Endothelial cell of umbilical vein (primary cell): ENCODE measurements around the gene COL20A1. TPM values are rescaled to one million over a fixed set of nuclear protein-coding genes. Genes with fewer than 3 reads are reported as not detected.

Experiments
- BruUV-seq: library from RNA; stranded (reverse); fragments of 400-500 nt; replicated peaks from 2 replicates; lab custom pipeline; 2021; lab: Mats Ljungman, UMichigan
- CTCF ChIA-PET: fragments of 300-600, 350-600 bp; sonication (Branson Sonifier 250); formaldehyde crosslinking; loops from one replicate; lab custom pipeline; 2021; ENCODE audit warnings: antibody characterized with exemption, inconsistent platforms; lab: Charles Lee
- POLR2A ChIA-PET: fragments of 300-600, 350-600 bp; sonication (Branson Sonifier 250); formaldehyde crosslinking; loops from one replicate; lab custom pipeline; 2021; ENCODE audit warnings: antibody characterized with exemption, inconsistent platforms; lab: Charles Lee
- DNase-seq: peaks from one replicate; pipeline ENCODE4 v3.0.0-alpha.2; 2011; ENCODE audit warnings: low read depth, low spot score
- FAIRE-seq: peaks from 2 replicates; lab custom pipeline; 2011; peaks lifted over from hg19 to GRCh38; lab: Jason Lieb, UNC
- H2AFZ ChIP-seq: 2 replicates; pipeline ENCODE4 v1.6.0; 2012; ENCODE audit warnings: low read depth, low read length, control low read depth, inconsistent platforms
- H3K27ac ChIP-seq: 2 replicates; pipeline ENCODE4 v1.5.1; 2011; ENCODE audit warnings: low read depth, mild to moderate bottlenecking, control low read depth, low read length, moderate library complexity; ENCODE audit not compliant: insufficient read depth
- H3K27me3 ChIP-seq, 2 experiments: 2 replicates each; pipeline versions ENCODE4 v1.6.0 to v1.6.1; 2011; ENCODE audit warnings: low read length in 2 of 2, mixed read lengths in 1 of 2; ENCODE audit not compliant: control insufficient read depth in 2 of 2, insufficient read depth in 2 of 2
- H3K36me3 ChIP-seq, 2 experiments: 2 replicates in 1 of 2; 3 replicates in 1 of 2; pipeline ENCODE4 v1.5.1; 2011; ENCODE audit warnings: low read length in 2 of 2, mild to moderate bottlenecking in 1 of 2, moderate library complexity in 1 of 2; ENCODE audit not compliant: control insufficient read depth in 2 of 2, insufficient read depth in 2 of 2; ENCODE audit errors: extremely low read depth in 1 of 2
- H3K4me1 ChIP-seq: 3 replicates; pipeline ENCODE4 v1.5.1; 2011; ENCODE audit warnings: mild to moderate bottlenecking, low read length; ENCODE audit not compliant: control insufficient read depth, insufficient read depth; ENCODE audit errors: extremely low read depth
- H3K4me2 ChIP-seq: 2 replicates; pipeline ENCODE4 v1.6.1; 2011; ENCODE audit warnings: low read length, control low read depth, mixed read lengths; ENCODE audit not compliant: insufficient read depth
- H3K4me3 ChIP-seq, 3 experiments: fragments of 200-600 bp in 1 of 3; sonication (generic), shearing (Covaris generic) in 1 of 3; replicated peaks in 1 of 3; 2 replicates each; pipeline ENCODE4 v1.5.1; 2011 to 2016; ENCODE audit warnings: control low read depth in 3 of 3, low read length in 3 of 3, mild to moderate bottlenecking in 2 of 3, inconsistent platforms in 1 of 3, low read depth in 1 of 3, moderate library complexity in 1 of 3; ENCODE audit not compliant: insufficient read depth in 1 of 3
- H3K79me2 ChIP-seq: 2 replicates; pipeline ENCODE4 v1.6.0; 2012; ENCODE audit warnings: low read length, inconsistent platforms; ENCODE audit not compliant: control insufficient read depth, insufficient read depth
- H3K9ac ChIP-seq: replicated peaks from 2 replicates; pipeline ENCODE3; 2011; ENCODE audit warnings: low read length, control low read depth; ENCODE audit not compliant: insufficient read depth; ENCODE audit errors: extremely low read depth
- H3K9me1 ChIP-seq: replicated peaks from 3 replicates; pipeline ENCODE4 v1.6.0; 2011; ENCODE audit warnings: mild to moderate bottlenecking, low read length; ENCODE audit not compliant: control insufficient read depth, insufficient read depth; ENCODE audit errors: extremely low read depth
- H3K9me3 ChIP-seq: replicated peaks from 2 replicates; pipeline ENCODE4 v1.5.1; 2012; ENCODE audit warnings: low read length, inconsistent platforms; ENCODE audit not compliant: control insufficient read depth, insufficient read depth
- H4K20me1 ChIP-seq: replicated peaks from 2 replicates; pipeline ENCODE3; 2011; ENCODE audit warnings: mild to moderate bottlenecking, low read length; ENCODE audit not compliant: control insufficient read depth, insufficient read depth; ENCODE audit errors: extremely low read depth
- EZH2 ChIP-seq: IDR thresholded peaks from 2 replicates; pipeline ENCODE4 v1.6.1; 2012; ENCODE audit warnings: borderline replicate concordance, low read depth, mild to moderate bottlenecking, moderate library complexity, low read length, inconsistent platforms; ENCODE audit not compliant: severe bottlenecking
- FOS ChIP-seq: IDR thresholded peaks from 2 replicates; pipeline ENCODE4 v1.6.1; 2011; ENCODE audit warnings: mild to moderate bottlenecking, low read length, moderate library complexity, borderline replicate concordance; ENCODE audit not compliant: insufficient read depth
- GATA2 ChIP-seq: IDR thresholded peaks from 2 replicates; pipeline ENCODE4 v1.7.0; 2011; ENCODE audit warnings: low read depth, mild to moderate bottlenecking, moderate library complexity, mixed read lengths, low read length; ENCODE audit not compliant: insufficient read length, insufficient read depth
- JUN ChIP-seq: IDR thresholded peaks from 2 replicates; pipeline ENCODE4 v1.6.1; 2011; ENCODE audit warnings: borderline replicate concordance, low read depth; ENCODE audit not compliant: insufficient read length, insufficient read depth
- MAX ChIP-seq: IDR thresholded peaks from 2 replicates; pipeline ENCODE4 v1.6.1; 2011; ENCODE audit not compliant: insufficient read depth, insufficient read length
- MYC ChIP-seq: IDR thresholded peaks from one replicate; pipeline ENCODE4 v1.6.1; 2011; ENCODE audit warnings: mild to moderate bottlenecking, low read depth, low read length
- POLR2A ChIP-seq: IDR thresholded peaks from 2 replicates; pipeline ENCODE4 v1.6.1; 2012; ENCODE audit warnings: low read depth, mild to moderate bottlenecking, control low read depth, low read length
- POLR2AphosphoS5 ChIP-seq: IDR thresholded peaks from 2 replicates; pipeline ENCODE4 v1.6.1; 2012; ENCODE audit warnings: low read depth, mild to moderate bottlenecking, control low read depth, low read length, moderate library complexity; ENCODE audit not compliant: insufficient read depth
- dilution Hi-C: fragments of 300-500 bp; cut with MboI; formaldehyde crosslinking; loops from one replicate; pipeline ENCODE4 v1.15.0; 2019; ENCODE audit warnings: low sequenced_read_pairs; ENCODE audit not compliant: extremely low pct_ligation_motif_present
- intact Hi-C: fragments of 100-400 bp; cut with micrococcal nuclease; formaldehyde crosslinking; loops from one replicate; pipeline ENCODE4 v1.10.0; 2022
- polyA plus RNA-seq, 4 experiments: library from polyadenylated mRNA; depleted of rRNA in 3 of 4; stranded (reverse) in 3 of 4; unstranded in 1 of 4; fragments of >200 nt; gene quantifications; 2 replicates each; pipeline versions ENCODE4 v1.2.1 to v1.2.3, GENCODE V29; 2011 to 2012; ENCODE audit warnings: missing spikeins in 1 of 4
- total RNA-seq: library from RNA; stranded (reverse); gene quantifications from 2 replicates; pipeline ENCODE4 v1.2.3, GENCODE V29; 2021
- TF ChIP-seq, protein P1 (sequence below), 2 donors: IDR thresholded peaks; 1 replicate in 1 of 2; 2 replicates in 1 of 2; pipeline ENCODE4 v1.5.1; 2011; ENCODE audit warnings: low read length in 2 of 2, mild to moderate bottlenecking in 2 of 2, moderate library complexity in 2 of 2, control low read depth in 1 of 2, inconsistent platforms in 1 of 2, low read depth in 1 of 2; ENCODE audit not compliant: insufficient read depth in 1 of 2; ENCODE audit errors: extremely low read depth in 1 of 2

Gene COL20A1
- total and polyA plus RNA-seq, 2 donors (not counting 3 experiments of a cell fraction or from before 2014, with no cell fraction given): not detected

- CTCF ChIA-PET: interaction anchor here (1.1 to 3.2 kb wide), 4 partner anchors 9 to 61 kb away, joined by 3 to 22 read pairs (median 9); no protein-coding TSS in a partner anchor
- BruUV-seq: no TSS peak
- no peak for TF ChIP-seq POLR2A
- Histone ChIP-seq H3K9me1 (no peaks in the 10 kb centered on the region), H3K36me3 (peaks cover 7 to 61% of the 10 kb centered on the region in 2 experiments), H3K4me1 (no peaks in the 10 kb centered on the region), H3K9me3 (no peaks in the 10 kb centered on the region), H4K20me1 (no peaks in the 10 kb centered on the region), H3K4me2 (no peak overlapping the region), H3K27ac (no peak overlapping the region), H3K9ac (no peak overlapping the region), H3K4me3 (no peak overlapping the region), H3K79me2 (peaks cover 5% of the 10 kb centered on the region), H2AFZ (no peak overlapping the region), H3K27me3 (no peaks in the 10 kb centered on the region)
- FAIRE-seq (no peak), DNase-seq (no peak)
- POLR2A ChIA-PET: no interaction called here
- dilution Hi-C loops (no loop called here), intact Hi-C loops (no loop called here)
These were observed 11.0 kb upstream of the COL20A1 start for GRCh38 chr20:63281742-63282665.

GRCh38 chr20:63282946-63283345 lies 10.0 kb upstream of the COL20A1 start:
- no TSS peak for BruUV-seq
- POLR2A ChIA-PET: no interaction called here

More at GRCh38 chr20:63282946-63283345, 10.0 kb upstream of the COL20A1 start:
- no peak overlapping the region for H2AFZ ChIP-seq
- no peaks in the 10 kb centered on the region for H3K9me1 ChIP-seq
- no peaks in the 10 kb centered on the region for H3K4me1 ChIP-seq
- no peak overlapping the region for H3K27ac ChIP-seq
- CTCF ChIA-PET: interaction anchor here (1.2 to 3.2 kb wide), 5 partner anchors 8 to 59 kb away, joined by 3 to 22 read pairs (median 5); partner anchors contain the start of gene ARFGAP1
- no peak overlapping the region for H3K9ac ChIP-seq
- no peaks in the 10 kb centered on the region for H3K9me3 ChIP-seq
- dilution Hi-C loops: no loop called here
- H3K36me3 ChIP-seq: peaks cover 7 to 52% of the 10 kb centered on the region in 2 experiments
- FAIRE-seq (no peak), DNase-seq (no peak)
- H3K79me2 ChIP-seq: no peaks in the 10 kb centered on the region
- no peak for TF ChIP-seq GATA2
- no peak for TF ChIP-seq EZH2
- TF ChIP-seq POLR2A: no peak
- no peak for TF ChIP-seq FOS
- no peak for TF ChIP-seq POLR2AphosphoS5
- TF ChIP-seq, protein P1, sequence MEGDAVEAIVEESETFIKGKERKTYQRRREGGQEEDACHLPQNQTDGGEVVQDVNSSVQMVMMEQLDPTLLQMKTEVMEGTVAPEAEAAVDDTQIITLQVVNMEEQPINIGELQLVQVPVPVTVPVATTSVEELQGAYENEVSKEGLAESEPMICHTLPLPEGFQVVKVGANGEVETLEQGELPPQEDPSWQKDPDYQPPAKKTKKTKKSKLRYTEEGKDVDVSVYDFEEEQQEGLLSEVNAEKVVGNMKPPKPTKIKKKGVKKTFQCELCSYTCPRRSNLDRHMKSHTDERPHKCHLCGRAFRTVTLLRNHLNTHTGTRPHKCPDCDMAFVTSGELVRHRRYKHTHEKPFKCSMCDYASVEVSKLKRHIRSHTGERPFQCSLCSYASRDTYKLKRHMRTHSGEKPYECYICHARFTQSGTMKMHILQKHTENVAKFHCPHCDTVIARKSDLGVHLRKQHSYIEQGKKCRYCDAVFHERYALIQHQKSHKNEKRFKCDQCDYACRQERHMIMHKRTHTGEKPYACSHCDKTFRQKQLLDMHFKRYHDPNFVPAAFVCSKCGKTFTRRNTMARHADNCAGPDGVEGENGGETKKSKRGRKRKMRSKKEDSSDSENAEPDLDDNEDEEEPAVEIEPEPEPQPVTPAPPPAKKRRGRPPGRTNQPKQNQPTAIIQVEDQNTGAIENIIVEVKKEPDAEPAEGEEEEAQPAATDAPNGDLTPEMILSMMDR (IDR thresholded peaks at IDR 0.05; ENCODE audit: extremely low read depth in 1 of 2, insufficient read depth in 1 of 2, low read depth in 1 of 2, low read length in 2 of 2): no peak
- TF ChIP-seq MYC: no peak
- TF ChIP-seq JUN: no peak
- TF ChIP-seq MAX: no peak
- H3K4me3 ChIP-seq: no peak overlapping the region
- H3K27me3 ChIP-seq: no peaks in the 10 kb centered on the region
- H4K20me1 ChIP-seq: no peaks in the 10 kb centered on the region
- intact Hi-C loops: no loop called here
- no peak overlapping the region for H3K4me2 ChIP-seq
